Right hindlimb (tissue), 1 donor: ENCODE measurements around the gene SPEG.
A peak's percentile ranks its signal among the peaks of the same experiment; 100 is the strongest.

Source experiments
- DNase-seq: peaks from one replicate; pipeline ENCODE4 v3.0.0-alpha.2; 2018

SPEG gene

DNA sequence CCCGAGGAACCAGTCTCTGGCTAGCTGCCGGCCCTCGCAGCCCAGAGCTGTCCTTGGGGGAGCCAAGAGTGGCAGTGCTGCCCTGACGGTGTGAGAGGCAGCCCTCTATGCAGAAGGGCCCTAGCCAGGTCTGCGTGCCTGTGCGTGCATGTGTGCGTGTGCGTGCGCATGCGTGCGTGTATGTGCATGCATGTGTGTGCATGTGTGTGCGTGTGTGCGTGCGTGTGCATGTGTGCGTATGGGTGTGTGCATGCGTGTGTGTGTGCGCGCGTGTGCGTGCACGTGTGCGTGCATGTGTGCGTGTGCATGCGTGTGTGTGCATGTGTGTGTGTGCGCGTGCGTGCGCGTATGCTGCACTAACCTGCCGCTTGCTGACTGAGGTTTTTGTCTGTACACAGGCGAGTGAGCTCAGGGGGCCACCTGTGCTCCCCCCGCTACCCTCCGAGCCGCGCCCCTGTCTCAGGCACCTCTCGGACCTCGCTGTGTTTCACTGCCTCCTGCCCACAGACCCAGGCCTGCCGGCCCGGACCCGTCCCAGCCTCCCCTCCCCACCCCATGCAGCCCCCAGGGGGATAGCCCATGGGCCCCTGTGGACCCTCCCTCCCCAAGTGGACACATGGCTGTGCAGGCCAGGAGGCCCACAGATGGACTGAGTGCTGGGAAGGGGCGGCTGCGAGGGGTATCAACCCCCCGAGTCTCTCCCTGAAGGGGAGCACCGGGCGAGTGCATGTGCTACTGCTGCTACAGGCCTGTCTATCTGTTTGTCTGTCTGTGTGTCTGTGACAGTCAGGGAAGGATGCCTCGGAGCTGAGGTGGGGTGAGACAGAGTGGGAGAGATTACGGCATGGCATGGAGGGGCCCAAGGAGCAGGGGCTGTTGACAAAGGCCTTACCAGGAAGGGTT is 31.3 kb downstream of the SPEG start:
- no peak for DNase-seq

GRCh38 chr2:219466816-219467735 is 32.4 kb downstream of the SPEG start:
- DNase-seq: no peak

DNA sequence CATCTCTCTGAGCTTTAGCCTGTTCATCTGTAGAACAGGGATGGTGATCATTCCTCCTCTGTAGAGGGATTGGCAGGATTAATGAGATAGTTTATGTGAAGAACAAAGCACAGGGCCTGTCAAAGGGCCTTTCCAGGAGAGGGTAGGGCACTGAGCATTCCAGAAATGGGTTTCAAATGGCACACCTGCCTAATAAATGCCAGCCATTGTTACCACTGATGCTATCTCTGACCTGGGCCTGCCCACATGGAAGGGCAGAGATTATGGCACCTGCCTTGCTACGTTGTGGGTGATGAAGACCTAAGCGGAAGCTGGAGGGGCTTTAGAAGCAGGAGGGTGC is 33.1 kb downstream of the SPEG start:
- no peak for DNase-seq

- no peak for DNase-seq
Measured at GRCh38 chr2:219468410-219469185, 34.0 kb downstream of the SPEG start.

DNA sequence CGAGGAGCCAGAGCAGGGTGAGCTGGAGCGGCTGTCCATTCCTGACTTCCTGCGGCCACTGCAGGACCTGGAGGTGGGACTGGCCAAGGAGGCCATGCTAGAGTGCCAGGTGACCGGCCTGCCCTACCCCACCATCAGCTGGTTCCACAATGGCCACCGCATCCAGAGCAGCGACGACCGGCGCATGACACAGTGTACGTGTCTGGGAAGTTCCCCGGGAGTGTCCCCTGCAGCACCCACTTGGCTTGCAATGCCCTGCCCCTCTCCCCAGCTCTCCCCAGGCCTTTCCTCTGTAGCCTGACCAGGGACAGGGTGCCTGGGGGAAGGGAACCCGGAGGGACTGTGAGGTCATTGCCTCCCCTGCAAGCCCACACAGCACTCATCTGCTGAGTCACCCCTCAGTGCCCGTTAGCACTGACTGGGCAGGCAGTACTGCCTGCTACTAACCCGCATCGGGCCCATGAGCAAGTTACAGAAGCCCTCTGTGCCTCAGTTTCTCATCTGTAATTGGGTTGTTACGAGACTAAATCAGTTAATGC is 34.6 kb downstream of the SPEG start:
- DNase-seq: no peak

- no peak for DNase-seq
Measured at GRCh38 chr2:219470429-219470828, 35.8 kb downstream of the SPEG start.

- no peak for DNase-seq
Measured at GRCh38 chr2:219471476-219472371, 37.1 kb downstream of the SPEG start.

- DNase-seq: no peak
Measured at GRCh38 chr2:219472629-219473187, 38.1 kb downstream of the SPEG start.

- DNase-seq: no peak
Measured at GRCh38 chr2:219473511-219473910, 38.9 kb downstream of the SPEG start.

DNA sequence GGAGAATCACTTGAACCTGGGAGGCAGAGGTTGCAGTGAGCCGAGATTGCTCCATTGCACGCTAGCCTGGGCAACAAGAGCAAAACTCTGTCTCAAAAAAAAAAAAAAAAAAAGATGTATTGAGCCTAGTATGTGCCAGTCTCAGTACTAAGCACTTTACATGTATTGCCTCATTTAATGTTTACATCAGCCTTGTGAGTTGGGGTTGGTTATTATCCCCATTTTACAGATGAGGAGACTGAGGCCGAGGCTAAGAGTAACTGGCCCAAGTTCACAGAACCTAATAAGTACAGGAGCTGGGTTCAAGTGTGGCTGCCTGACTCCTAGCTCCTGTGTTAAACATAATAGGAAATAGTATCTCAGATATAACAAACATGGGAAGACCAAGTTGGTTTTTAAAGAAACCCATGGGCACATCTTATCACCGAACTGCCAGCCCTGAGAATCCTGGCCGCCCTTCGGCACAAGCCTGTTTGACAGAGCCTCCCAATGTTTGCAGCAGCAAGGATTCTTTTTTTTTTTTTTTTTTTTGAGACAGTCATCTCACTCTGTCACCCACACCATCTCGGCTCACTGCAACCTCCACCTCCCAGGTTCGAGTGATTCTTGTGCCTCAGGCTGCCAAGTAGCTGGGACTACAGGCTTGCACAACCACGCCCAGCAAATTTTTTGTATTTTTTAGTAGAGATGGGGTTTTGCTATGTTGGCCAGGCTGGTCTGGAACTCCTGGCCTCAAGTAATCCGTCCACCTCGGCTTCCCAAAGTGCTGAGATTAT is 39.8 kb downstream of the SPEG start:
- no peak for DNase-seq

GRCh38 chr2:219475278-219475677 is 40.6 kb downstream of the SPEG start:
- no peak for DNase-seq

DNA sequence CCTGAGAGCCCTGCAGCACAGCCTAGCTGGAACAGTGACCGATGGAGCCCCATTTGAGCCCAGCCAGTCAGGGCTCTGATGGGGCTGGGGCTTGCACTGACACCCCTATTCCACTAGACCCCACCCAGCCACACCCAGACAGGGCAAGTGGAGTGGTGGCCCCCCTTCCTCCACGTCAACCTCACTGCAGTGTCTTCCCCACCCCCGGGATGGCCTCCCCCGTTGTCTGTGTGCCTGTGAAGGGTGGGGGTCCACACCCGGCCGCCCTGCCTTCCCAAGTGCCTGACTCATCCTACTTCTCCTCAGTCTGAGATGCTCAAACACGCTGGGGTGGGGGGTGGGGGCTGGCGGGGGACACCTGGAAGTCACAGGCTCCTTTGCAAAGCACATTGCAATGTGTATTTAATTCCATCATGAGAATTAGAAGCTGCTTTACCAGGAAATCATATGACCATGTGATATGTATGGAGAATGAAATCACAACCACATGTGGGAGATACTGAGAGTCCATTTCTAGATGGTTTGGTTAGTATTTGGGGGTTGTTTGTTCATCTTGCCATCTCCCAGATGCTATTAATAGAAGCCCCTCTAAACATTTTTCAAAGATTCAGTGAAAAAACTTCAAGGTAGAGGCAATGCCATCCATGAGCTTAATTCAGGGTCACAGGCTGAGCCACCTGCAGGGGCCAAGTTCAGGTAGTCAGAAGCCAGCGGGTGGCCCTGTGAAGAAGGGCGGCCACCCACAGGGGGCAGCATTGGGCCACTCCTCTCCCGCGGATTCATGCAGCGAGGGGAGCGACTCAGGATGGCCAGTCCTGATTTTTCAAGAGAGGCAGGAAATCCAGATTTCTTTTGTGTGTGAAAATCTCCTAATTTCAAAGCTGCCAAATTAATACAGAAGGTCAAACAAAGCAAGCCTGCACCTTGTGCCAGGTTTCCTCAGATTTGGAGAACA is 41.3 kb downstream of the SPEG start:
- peak; percentile 77 for DNase-seq

GRCh38 chr2:219476652-219477151 is 42.1 kb downstream of the SPEG start:
- peak; percentile 60 for DNase-seq

- DNase-seq: no peak
Measured at GRCh38 chr2:219477179-219477578, 42.5 kb downstream of the SPEG start.

DNA sequence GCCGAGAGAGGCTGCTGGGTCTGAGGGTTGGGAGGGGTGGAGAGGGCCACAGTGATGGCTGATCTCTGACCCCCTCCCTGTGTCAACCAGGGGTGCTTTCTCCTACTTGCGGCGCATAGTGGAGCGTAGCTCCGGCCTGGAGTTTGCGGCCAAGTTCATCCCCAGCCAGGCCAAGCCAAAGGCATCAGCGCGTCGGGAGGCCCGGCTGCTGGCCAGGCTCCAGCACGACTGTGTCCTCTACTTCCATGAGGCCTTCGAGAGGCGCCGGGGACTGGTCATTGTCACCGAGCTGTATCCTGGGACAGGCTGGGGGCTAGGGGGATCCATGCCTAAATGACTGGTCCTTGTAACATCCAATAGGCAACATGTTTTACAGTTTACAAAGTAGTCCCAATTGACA is 43.2 kb downstream of the SPEG start:
- no peak for DNase-seq

GRCh38 chr2:219478916-219479315 is 44.3 kb downstream of the SPEG start:
- no peak for DNase-seq

DNA sequence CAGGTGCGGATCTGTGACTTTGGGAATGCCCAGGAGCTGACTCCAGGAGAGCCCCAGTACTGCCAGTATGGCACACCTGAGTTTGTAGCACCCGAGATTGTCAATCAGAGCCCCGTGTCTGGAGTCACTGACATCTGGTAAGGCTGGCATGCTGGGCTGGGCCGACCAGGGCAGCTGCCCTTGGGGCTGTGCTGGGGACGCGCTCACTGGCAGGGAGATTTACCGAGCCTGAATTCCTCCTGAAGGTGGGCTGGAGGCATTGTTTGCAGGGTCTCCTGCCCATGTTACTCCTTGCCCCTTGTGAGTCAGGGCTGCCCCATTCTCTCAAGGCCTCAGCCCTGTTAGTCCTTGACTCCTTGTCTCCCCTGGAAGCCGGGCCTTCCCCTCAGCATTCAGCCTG is 45.4 kb downstream of the SPEG start:
- no peak for DNase-seq

- DNase-seq: no peak
Measured at GRCh38 chr2:219482674-219483405, 48.2 kb downstream of the SPEG start.
